NCI-H748 (cell line): ENCODE data around the gene RBBP9.
A peak's percentile ranks its signal among the peaks of the same experiment; 100 is the strongest.
"Not testable (repeated sequence)": the region's sequence is repeated elsewhere in the genome, so short reads cannot be mapped to it uniquely, and the experiment has no call there.

Experiments used
- DNase-seq: peaks from one replicate; lab custom pipeline; 2025; ENCODE audit not compliant: unreplicated experiment; lab: John Stamatoyannopoulos, UW

RBBP9 gene

GRCh38 chr20:18496740-18497592 is at the start of gene RBBP9:
TSS of gene RBBP9 (minus strand) at chr20:18497225. CDS start at chr20:18497167, 58 bp downstream.
- DNase-seq = peak; percentile 97

GRCh38 chr20:18545566-18545965 is 48.5 kb upstream of the RBBP9 start:
- no peak for DNase-seq

- peak; percentile 50 for DNase-seq
Observed at GRCh38 chr20:18543932-18544331, 46.9 kb upstream of the RBBP9 start.

GRCh38 chr20:18543216-18543615 is 46.2 kb upstream of the RBBP9 start:
- DNase-seq = no peak

- DNase-seq = no peak
Observed at GRCh38 chr20:18541741-18542140, 44.7 kb upstream of the RBBP9 start.

- DNase-seq = no peak
Observed at GRCh38 chr20:18537651-18538050, 40.6 kb upstream of the RBBP9 start.

GRCh38 chr20:18533978-18534644 is 37.1 kb upstream of the RBBP9 start:
- DNase-seq = no peak

GRCh38 chr20:18533491-18533890 is 36.5 kb upstream of the RBBP9 start:
- DNase-seq = no peak

- no peak for DNase-seq
Observed at GRCh38 chr20:18532626-18533025, 35.6 kb upstream of the RBBP9 start.

GRCh38 chr20:18529041-18529440 is 32.0 kb upstream of the RBBP9 start:
- no peak for DNase-seq

- DNase-seq = no peak
Observed at GRCh38 chr20:18527836-18528235, 30.8 kb upstream of the RBBP9 start.

GRCh38 chr20:18527339-18527738 is 30.3 kb upstream of the RBBP9 start:
- DNase-seq = no peak

GRCh38 chr20:18526761-18527160 is 29.7 kb upstream of the RBBP9 start:
- not testable (repeated sequence) for DNase-seq

GRCh38 chr20:18524646-18525045 is 27.6 kb upstream of the RBBP9 start:
- DNase-seq = no peak

GRCh38 chr20:18523066-18523465 is 26.0 kb upstream of the RBBP9 start:
- no peak for DNase-seq

GRCh38 chr20:18522066-18522465 is 25.0 kb upstream of the RBBP9 start:
- DNase-seq = not testable (repeated sequence)

- DNase-seq = no peak
Observed at GRCh38 chr20:18515973-18516372, 18.9 kb upstream of the RBBP9 start.

- DNase-seq = no peak
Observed at GRCh38 chr20:18514127-18514526, 17.1 kb upstream of the RBBP9 start.

- DNase-seq = no peak
Observed at GRCh38 chr20:18513208-18513607, 16.2 kb upstream of the RBBP9 start.

GRCh38 chr20:18511571-18511970 is 14.5 kb upstream of the RBBP9 start:
- no peak for DNase-seq

- peak; percentile 100 for DNase-seq
Observed at GRCh38 chr20:18507218-18508191, 10.5 kb upstream of the RBBP9 start, which contains the start of gene SEC23B. TSS of gene SEC23B (plus strand) at chr20:18507940. CDS start at chr20:18510836, 2,896 bp downstream.
